ENCODE results near the gene HOXC6. TPM values are rescaled to one million over a fixed set of nuclear protein-coding genes. Genes with fewer than 3 reads are reported as not detected.
A peak's percentile ranks its signal among the peaks of the same experiment; 100 is the strongest.

The HOXC6 gene
- total and polyA plus RNA-seq, 2 of the 13 experiments (the other 11 are each of a cell fraction or from before 2014, with no cell fraction given), result not detected

- TF ChIP-seq, protein P1, sequence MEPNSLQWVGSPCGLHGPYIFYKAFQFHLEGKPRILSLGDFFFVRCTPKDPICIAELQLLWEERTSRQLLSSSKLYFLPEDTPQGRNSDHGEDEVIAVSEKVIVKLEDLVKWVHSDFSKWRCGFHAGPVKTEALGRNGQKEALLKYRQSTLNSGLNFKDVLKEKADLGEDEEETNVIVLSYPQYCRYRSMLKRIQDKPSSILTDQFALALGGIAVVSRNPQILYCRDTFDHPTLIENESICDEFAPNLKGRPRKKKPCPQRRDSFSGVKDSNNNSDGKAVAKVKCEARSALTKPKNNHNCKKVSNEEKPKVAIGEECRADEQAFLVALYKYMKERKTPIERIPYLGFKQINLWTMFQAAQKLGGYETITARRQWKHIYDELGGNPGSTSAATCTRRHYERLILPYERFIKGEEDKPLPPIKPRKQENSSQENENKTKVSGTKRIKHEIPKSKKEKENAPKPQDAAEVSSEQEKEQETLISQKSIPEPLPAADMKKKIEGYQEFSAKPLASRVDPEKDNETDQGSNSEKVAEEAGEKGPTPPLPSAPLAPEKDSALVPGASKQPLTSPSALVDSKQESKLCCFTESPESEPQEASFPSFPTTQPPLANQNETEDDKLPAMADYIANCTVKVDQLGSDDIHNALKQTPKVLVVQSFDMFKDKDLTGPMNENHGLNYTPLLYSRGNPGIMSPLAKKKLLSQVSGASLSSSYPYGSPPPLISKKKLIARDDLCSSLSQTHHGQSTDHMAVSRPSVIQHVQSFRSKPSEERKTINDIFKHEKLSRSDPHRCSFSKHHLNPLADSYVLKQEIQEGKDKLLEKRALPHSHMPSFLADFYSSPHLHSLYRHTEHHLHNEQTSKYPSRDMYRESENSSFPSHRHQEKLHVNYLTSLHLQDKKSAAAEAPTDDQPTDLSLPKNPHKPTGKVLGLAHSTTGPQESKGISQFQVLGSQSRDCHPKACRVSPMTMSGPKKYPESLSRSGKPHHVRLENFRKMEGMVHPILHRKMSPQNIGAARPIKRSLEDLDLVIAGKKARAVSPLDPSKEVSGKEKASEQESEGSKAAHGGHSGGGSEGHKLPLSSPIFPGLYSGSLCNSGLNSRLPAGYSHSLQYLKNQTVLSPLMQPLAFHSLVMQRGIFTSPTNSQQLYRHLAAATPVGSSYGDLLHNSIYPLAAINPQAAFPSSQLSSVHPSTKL (CRISPR knock-in tag; IDR thresholded peaks at IDR 0.05), result peak; percentile 55; the same call in 1 of the 2 replicates
- no peak for TF ChIP-seq PPARG (CRISPR knock-in tag; conservative IDR thresholded peaks at IDR 0.05)
- TF ChIP-seq CHD2 (IDR thresholded peaks at IDR 0.05; ENCODE audit: low read depth, low read length), result no peak
- no peak for TF ChIP-seq ZNF670 (CRISPR knock-in tag; IDR thresholded peaks at IDR 0.05; ENCODE audit: borderline replicate concordance)
- no peak for TF ChIP-seq RFXANK (CRISPR knock-in tag; IDR thresholded peaks at IDR 0.05)
- TF ChIP-seq NR3C1 (CRISPR knock-in tag; IDR thresholded peaks at IDR 0.05), result no peak
- no peak for TF ChIP-seq ELF4 (CRISPR knock-in tag; IDR thresholded peaks at IDR 0.05; ENCODE audit: borderline replicate concordance)
- TF ChIP-seq HNF1B (CRISPR knock-in tag; IDR thresholded peaks at IDR 0.05), result peak; percentile 29; the same call in 1 of the 2 replicates
- peak; percentile 38; the same call in 1 of the 2 replicates for TF ChIP-seq ZNF263 (CRISPR knock-in tag; IDR thresholded peaks at IDR 0.05)
- TF ChIP-seq REXO4 (CRISPR knock-in tag; IDR thresholded peaks at IDR 0.05; ENCODE audit: borderline replicate concordance), result no peak
- 0 out of 2 replicates have a peak, but pooled peaks have one; percentile 49 for TF ChIP-seq PHF21A (CRISPR knock-in tag; IDR thresholded peaks at IDR 0.05)
- TF ChIP-seq POLR2A (IDR thresholded peaks at IDR 0.05; ENCODE audit: insufficient read depth in 1 of 2, low read depth in 2 of 2, low read length in 2 of 2), result no peak
- TF ChIP-seq ZNF788 (CRISPR knock-in tag; IDR thresholded peaks at IDR 0.05; ENCODE audit: borderline replicate concordance), result peak; percentile 69; the same call in 1 of the 2 replicates
- no peak for TF ChIP-seq RNF219 (CRISPR knock-in tag; IDR thresholded peaks at IDR 0.05)
- TF ChIP-seq, protein P2, sequence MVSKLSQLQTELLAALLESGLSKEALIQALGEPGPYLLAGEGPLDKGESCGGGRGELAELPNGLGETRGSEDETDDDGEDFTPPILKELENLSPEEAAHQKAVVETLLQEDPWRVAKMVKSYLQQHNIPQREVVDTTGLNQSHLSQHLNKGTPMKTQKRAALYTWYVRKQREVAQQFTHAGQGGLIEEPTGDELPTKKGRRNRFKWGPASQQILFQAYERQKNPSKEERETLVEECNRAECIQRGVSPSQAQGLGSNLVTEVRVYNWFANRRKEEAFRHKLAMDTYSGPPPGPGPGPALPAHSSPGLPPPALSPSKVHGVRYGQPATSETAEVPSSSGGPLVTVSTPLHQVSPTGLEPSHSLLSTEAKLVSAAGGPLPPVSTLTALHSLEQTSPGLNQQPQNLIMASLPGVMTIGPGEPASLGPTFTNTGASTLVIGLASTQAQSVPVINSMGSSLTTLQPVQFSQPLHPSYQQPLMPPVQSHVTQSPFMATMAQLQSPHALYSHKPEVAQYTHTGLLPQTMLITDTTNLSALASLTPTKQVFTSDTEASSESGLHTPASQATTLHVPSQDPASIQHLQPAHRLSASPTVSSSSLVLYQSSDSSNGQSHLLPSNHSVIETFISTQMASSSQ (IDR thresholded peaks at IDR 0.05; ENCODE audit: low read depth), result no peak
- TF ChIP-seq, protein P2 (CRISPR knock-in tag; IDR thresholded peaks at IDR 0.05; ENCODE audit: borderline replicate concordance), result no peak
Observed at GRCh38 chr12:53994264-53995001, 33.8 kb upstream of the HOXC6 start (continued).

Measured in HepG2 (cell line).